Neuronal stem cell (in vitro differentiated cells): ENCODE results near the gene GPR141. TPM values are rescaled to one million over a fixed set of nuclear protein-coding genes. Genes with fewer than 3 reads are reported as not detected.

ENCODE experiments used
- DNase-seq: peaks from one replicate; pipeline ENCODE4 v3.0.0-alpha.2; 2013; ENCODE audit warnings: low spot score
- H2AFZ ChIP-seq: one replicate; pipeline ENCODE4 v1.6.1; 2013; ENCODE audit warnings: mild to moderate bottlenecking, low read length, inconsistent platforms
- H2AK5ac ChIP-seq: 2 replicates; pipeline ENCODE4 v1.6.1; 2013; ENCODE audit warnings: low read depth, mild to moderate bottlenecking, inconsistent platforms, low read length, moderate library complexity, mixed read lengths
- H2BK120ac ChIP-seq: 2 replicates; pipeline ENCODE4 v1.6.1; 2013; ENCODE audit warnings: low read depth, mild to moderate bottlenecking, inconsistent platforms, low read length, moderate library complexity, mixed read lengths
- H2BK12ac ChIP-seq: one replicate; pipeline ENCODE4 v1.6.1; 2013; ENCODE audit warnings: low read length, inconsistent platforms
- H2BK15ac ChIP-seq: 2 replicates; pipeline ENCODE4 v1.6.1; 2013; ENCODE audit warnings: mild to moderate bottlenecking, low read length, inconsistent platforms, mixed read lengths
- H2BK5ac ChIP-seq: one replicate; pipeline ENCODE4 v1.6.1; 2013; ENCODE audit warnings: inconsistent platforms, mild to moderate bottlenecking, low read length, moderate library complexity
- H3K14ac ChIP-seq: one replicate; pipeline ENCODE4 v1.6.1; 2013; ENCODE audit warnings: low read length, inconsistent platforms
- H3K18ac ChIP-seq: 2 replicates; pipeline ENCODE4 v1.6.1; 2013; ENCODE audit warnings: low read length, inconsistent platforms
- H3K23ac ChIP-seq: 2 replicates; pipeline ENCODE4 v1.6.1; 2013; ENCODE audit warnings: low read depth, mild to moderate bottlenecking, mixed read lengths, low read length, inconsistent platforms; ENCODE audit not compliant: poor library complexity
- H3K27ac ChIP-seq: replicated peaks from 3 replicates; pipeline ENCODE4 v1.5.1; 2013; ENCODE audit warnings: low read length, inconsistent platforms
- H3K27me3 ChIP-seq, 3 experiments: 2 replicates each; pipeline ENCODE4 v1.6.1; 2013; ENCODE audit warnings: low read length in 3 of 3, mild to moderate bottlenecking in 2 of 3, inconsistent platforms in 1 of 3, low read depth in 1 of 3, mixed read lengths in 1 of 3, moderate library complexity in 1 of 3; ENCODE audit not compliant: control insufficient read depth in 3 of 3, insufficient read depth in 3 of 3
- H3K36me3 ChIP-seq, 2 donors: replicated peaks in 1 of 2; 2 replicates each; pipeline ENCODE4 v1.6.1; 2013; ENCODE audit warnings: low read length in 2 of 2; ENCODE audit not compliant: control insufficient read depth in 2 of 2, insufficient read depth in 2 of 2
- H3K4ac ChIP-seq: 2 replicates; pipeline ENCODE4 v1.6.1; 2013; ENCODE audit warnings: inconsistent platforms, mild to moderate bottlenecking, low read length, moderate library complexity
- H3K4me1 ChIP-seq, 2 donors: 1 replicate in 1 of 2; 2 replicates in 1 of 2; pipeline ENCODE4 v1.6.1; 2013; ENCODE audit warnings: low read length in 2 of 2, low read depth in 1 of 2; ENCODE audit not compliant: control insufficient read depth in 2 of 2, insufficient read depth in 1 of 2
- H3K4me2 ChIP-seq: one replicate; pipeline ENCODE4 v1.6.1; 2013; ENCODE audit warnings: mild to moderate bottlenecking, low read length, inconsistent platforms; ENCODE audit not compliant: insufficient read depth, poor library complexity, severe bottlenecking
- H3K4me3 ChIP-seq, 2 donors: 2 replicates each; pipeline ENCODE4 v1.5.1; 2013; ENCODE audit warnings: low read length in 2 of 2, mild to moderate bottlenecking in 2 of 2, inconsistent platforms in 1 of 2, moderate library complexity in 1 of 2
- H3K79me1 ChIP-seq: one replicate; pipeline ENCODE4 v1.6.1; 2013; ENCODE audit warnings: low read depth, mild to moderate bottlenecking, inconsistent platforms, low read length, moderate library complexity
- H3K9ac ChIP-seq: one replicate; pipeline ENCODE4 v1.6.1; 2013; ENCODE audit warnings: mild to moderate bottlenecking, low read depth, low read length, inconsistent platforms; ENCODE audit not compliant: poor library complexity
- H3K9me3 ChIP-seq, 2 donors: replicated peaks in 1 of 2; 2 replicates each; pipeline versions ENCODE3 to v1.6.1; 2013; ENCODE audit warnings: low read length in 2 of 2, mild to moderate bottlenecking in 2 of 2, inconsistent platforms in 1 of 2, low read depth in 1 of 2, mixed read lengths in 1 of 2, moderate library complexity in 1 of 2; ENCODE audit not compliant: control insufficient read depth in 2 of 2, insufficient read depth in 1 of 2
- H4K8ac ChIP-seq: one replicate; pipeline ENCODE4 v1.6.1; 2013; ENCODE audit warnings: low read depth, mild to moderate bottlenecking, inconsistent platforms, low read length, moderate library complexity
- H4K91ac ChIP-seq: one replicate; pipeline ENCODE4 v1.6.1; 2013; ENCODE audit warnings: low read length, low read depth, mild to moderate bottlenecking, inconsistent platforms; ENCODE audit not compliant: poor library complexity
- WGBS, 2 donors: extraction: QIAGEN DNeasy Blood & Tissue Kit; methylation state at CpG; one replicate each; pipeline ENCODE4 v1.1.7; 2013; ENCODE audit warnings: missing lambda C conversion rate in 2 of 2, mixed read lengths in 1 of 2; ENCODE audit not compliant: insufficient read length in 2 of 2, insufficient replicate concordance in 1 of 2; ENCODE audit errors: extremely low coverage in 2 of 2; 5-methylcytosine and 5-hydroxymethylcytosine counted together
- polyA plus RNA-seq, 2 experiments: library from polyadenylated mRNA; stranded (reverse); fragments of 200-250 nt; gene quantifications; one replicate each; pipeline ENCODE4 v1.2.3, GENCODE V29; 2013

Gene GPR141, protein sequence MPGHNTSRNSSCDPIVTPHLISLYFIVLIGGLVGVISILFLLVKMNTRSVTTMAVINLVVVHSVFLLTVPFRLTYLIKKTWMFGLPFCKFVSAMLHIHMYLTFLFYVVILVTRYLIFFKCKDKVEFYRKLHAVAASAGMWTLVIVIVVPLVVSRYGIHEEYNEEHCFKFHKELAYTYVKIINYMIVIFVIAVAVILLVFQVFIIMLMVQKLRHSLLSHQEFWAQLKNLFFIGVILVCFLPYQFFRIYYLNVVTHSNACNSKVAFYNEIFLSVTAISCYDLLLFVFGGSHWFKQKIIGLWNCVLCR
- not detected for polyA plus RNA-seq (2013, experiment 1 of 2)
- polyA plus RNA-seq (2013, experiment 2 of 2), result not detected

DNA sequence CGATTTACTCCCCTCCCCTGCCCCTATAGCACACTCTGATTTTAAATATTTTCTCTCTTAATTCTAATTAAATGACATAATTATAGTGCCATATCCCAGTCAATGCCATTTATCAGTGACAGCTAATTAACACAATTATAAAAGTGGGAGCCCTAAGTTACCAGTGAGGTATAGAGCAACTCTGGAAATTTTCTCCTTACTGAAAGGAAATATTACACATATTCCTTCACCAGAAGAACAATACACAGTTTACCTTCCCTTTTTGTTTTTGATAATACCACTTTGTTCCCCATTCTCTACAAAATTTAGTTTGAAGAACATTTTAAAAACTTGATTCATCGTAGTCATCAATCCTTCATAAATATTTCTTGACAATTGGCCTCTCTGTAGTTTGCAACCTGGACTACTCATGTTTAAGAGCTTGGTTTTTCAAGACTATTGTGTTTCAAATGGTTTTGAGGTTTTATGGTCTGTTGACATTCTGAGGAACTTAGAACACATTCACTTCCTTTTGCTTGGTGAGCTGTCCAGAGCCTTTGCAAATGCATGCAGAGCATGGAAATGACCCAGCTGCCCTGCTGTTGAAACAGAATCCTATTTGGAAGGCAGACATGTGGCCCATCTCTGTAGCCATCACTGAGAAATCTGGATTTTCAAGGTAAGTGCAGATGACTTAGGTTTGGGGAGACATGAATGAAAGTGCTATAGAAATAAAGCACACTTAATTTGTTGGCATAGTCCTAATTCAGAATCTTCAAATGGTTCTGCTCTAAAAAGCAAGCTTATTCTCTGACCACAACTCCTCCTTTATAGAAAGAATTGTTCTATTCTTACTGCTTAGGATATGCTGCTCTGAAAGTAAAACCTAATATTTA is at the start of gene GPR141:
Gene GPR141, plus strand, starts transcription at position 521 of the 875 bp plus-strand sequence. CDS start 56,628 bp downstream, outside the sequence.
- Histone ChIP-seq H3K23ac (no peak within 1 kb of the TSS), H2BK12ac (no peak within 1 kb of the TSS)

DNA sequence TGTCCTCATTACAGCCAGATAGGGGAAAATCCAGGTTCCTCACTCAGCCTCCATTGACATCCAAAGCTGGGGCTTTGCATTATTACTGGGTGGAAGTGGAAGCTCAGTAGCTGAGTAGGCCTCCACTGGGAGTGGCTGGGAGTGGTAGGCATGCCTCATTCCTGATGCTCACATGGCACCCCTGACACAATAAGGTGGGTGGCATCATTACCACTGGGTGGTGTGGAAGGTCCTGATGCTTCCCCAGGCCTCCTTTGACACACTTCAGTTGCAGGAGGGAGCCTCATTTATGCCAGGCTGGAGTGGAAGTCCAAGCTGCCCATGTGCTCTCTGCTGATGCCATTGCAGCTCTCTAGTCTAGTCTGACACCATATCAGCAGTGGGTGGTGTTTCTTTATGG is 48.2 kb upstream of the GPR141 start:
- no peak overlapping the region for H3K27ac ChIP-seq
- H2BK120ac ChIP-seq, result no peak overlapping the region
- peaks cover 0 to 5% of the 10 kb centered on the region in 2 donors for H3K9me3 ChIP-seq
- no peaks in the 10 kb centered on the region for H3K27me3 ChIP-seq
- no peak overlapping the region for H2BK5ac ChIP-seq
- H2BK12ac ChIP-seq, result no peak overlapping the region
- no peak overlapping the region for H3K4ac ChIP-seq
- no peaks in the 10 kb centered on the region for H3K79me1 ChIP-seq
- H3K14ac ChIP-seq, result no peak overlapping the region
- no peak overlapping the region for H4K8ac ChIP-seq
- no peak overlapping the region for H3K4me2 ChIP-seq
- no peak overlapping the region for H2AK5ac ChIP-seq
- H3K9ac ChIP-seq, result no peak overlapping the region
- no peak overlapping the region for H2AFZ ChIP-seq
- H3K18ac ChIP-seq, result no peak overlapping the region
- no peaks in the 10 kb centered on the region for H3K4me1 ChIP-seq
- no peak overlapping the region for H3K23ac ChIP-seq
- DNase-seq, result no peak
- H3K4me3 ChIP-seq, result no peak overlapping the region
- H4K91ac ChIP-seq, result no peak overlapping the region
- no peak overlapping the region for H2BK15ac ChIP-seq
- no peaks in the 10 kb centered on the region for H3K36me3 ChIP-seq

More for the DNA sequence above, at the start of gene GPR141:
- Histone ChIP-seq H3K9me3 (no peaks in the 10 kb centered on the region), H3K9ac (no peak within 1 kb of the TSS), H3K18ac (no peak within 1 kb of the TSS), H3K79me1 (no peaks in the 10 kb centered on the region), H3K4me3 (no peak within 1 kb of the TSS), H3K4me2 (no peak within 1 kb of the TSS), H3K27ac (no peak within 1 kb of the TSS), H3K36me3 (no peaks in the 10 kb centered on the region), H3K4me1 (peaks cover 0 to 6% of the 10 kb centered on the region in 2 donors), H4K91ac (no peak within 1 kb of the TSS), H3K27me3 (no peaks in the 10 kb centered on the region), H2AK5ac (no peak within 1 kb of the TSS), H4K8ac (no peak within 1 kb of the TSS), H2BK5ac (no peak within 1 kb of the TSS), H2AFZ (peak within 1 kb of the TSS; percentile 11), H2BK15ac (no peak within 1 kb of the TSS), H3K4ac (no peak within 1 kb of the TSS), H3K14ac (no peak within 1 kb of the TSS), H2BK120ac (no peak within 1 kb of the TSS)
- no CpG with 5 or more reads among the region's 2 CpGs for WGBS, 2 donors
- no peak for DNase-seq

DNA sequence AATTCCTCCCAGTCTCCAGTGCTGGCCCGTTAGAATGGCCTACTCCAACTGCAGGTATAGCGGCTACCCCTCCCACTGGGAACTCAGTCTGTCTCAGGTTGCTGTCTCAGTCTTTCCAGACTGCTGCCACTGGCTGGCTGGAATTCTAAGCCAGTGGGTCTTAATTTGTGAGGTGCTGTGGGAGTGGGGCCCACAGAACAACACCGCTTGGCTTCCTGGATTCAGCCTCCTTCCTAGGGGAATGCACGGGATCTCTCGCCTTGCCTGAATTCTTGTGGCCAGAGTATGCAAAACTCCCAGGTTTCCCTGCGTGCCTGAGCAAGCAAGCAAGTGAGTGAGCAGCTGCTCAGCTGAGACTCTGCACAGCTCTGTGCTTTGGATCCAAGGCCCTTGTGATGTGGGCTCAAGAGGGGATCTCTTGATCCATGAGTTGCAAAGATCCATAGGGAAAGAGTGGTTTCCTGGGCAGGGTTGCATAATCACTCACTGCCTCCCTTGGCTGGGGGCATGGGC is 41.5 kb upstream of the GPR141 start:
- Histone ChIP-seq H3K23ac (peak overlapping the region; percentile 44), H3K27ac (no peak overlapping the region), H3K9me3 (no peaks in the 10 kb centered on the region), H4K8ac (no peak overlapping the region), H2BK120ac (no peak overlapping the region), H3K79me1 (no peaks in the 10 kb centered on the region), H3K4ac (no peak overlapping the region), H2BK15ac (no peak overlapping the region), H2AFZ (peak overlapping the region; percentile 62), H4K91ac (no peak overlapping the region), H2AK5ac (no peak overlapping the region), H2BK5ac (no peak overlapping the region), H3K4me2 (no peak overlapping the region), H3K36me3 (no peaks in the 10 kb centered on the region), H3K4me3 (no peak overlapping the region), H3K4me1 (peaks cover 5 to 6% of the 10 kb centered on the region in 2 donors), H3K27me3 (no peaks in the 10 kb centered on the region), H3K18ac (peak overlapping the region; percentile 33), H2BK12ac (no peak overlapping the region), H3K14ac (peak overlapping the region; percentile 63), H3K9ac (no peak overlapping the region)
- no CpG with 5 or more reads among the region's 6 CpGs for WGBS, 2 donors
- no peak for DNase-seq

DNA sequence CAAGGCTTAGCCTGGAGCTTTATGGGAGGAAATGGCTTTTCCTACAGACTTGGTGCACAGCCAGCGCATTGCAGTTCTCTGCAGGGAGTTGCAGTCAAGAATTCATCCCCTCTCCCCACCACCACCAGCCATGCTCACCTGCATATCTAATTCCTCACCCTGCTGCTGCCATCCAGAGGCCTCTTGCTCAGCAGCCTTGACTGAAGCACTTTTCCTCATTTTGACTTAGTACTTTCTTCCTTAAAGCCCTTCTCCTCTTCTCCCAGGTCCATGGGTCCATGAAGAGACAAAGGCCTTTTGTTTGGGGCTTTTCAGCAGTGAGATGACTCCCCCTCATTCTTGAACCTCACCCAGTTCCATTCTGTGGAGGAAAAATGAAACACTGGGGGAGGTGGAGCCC is 39.7 kb upstream of the GPR141 start:
- H3K4me2 ChIP-seq, result no peak overlapping the region
- H3K14ac ChIP-seq, result no peak overlapping the region
- peak overlapping the region; percentile 40 for H2AFZ ChIP-seq
- H2BK15ac ChIP-seq, result no peak overlapping the region
- no peak overlapping the region for H3K27ac ChIP-seq
- peaks cover 5 to 6% of the 10 kb centered on the region in 2 donors for H3K4me1 ChIP-seq
- H3K9me3 ChIP-seq, result no peaks in the 10 kb centered on the region
- no peak overlapping the region for H3K4me3 ChIP-seq
- H3K27me3 ChIP-seq, result no peaks in the 10 kb centered on the region
- H2AK5ac ChIP-seq, result no peak overlapping the region
- H2BK120ac ChIP-seq, result no peak overlapping the region
- H3K79me1 ChIP-seq, result no peaks in the 10 kb centered on the region
- H4K91ac ChIP-seq, result no peak overlapping the region
- WGBS, 2 donors, result no CpG with 5 or more reads among the region's 1 CpG
- peak; percentile 8 for DNase-seq
- H3K4ac ChIP-seq, result no peak overlapping the region
- no peak overlapping the region for H3K18ac ChIP-seq
- H3K36me3 ChIP-seq, result no peaks in the 10 kb centered on the region
- H2BK12ac ChIP-seq, result no peak overlapping the region
- no peak overlapping the region for H2BK5ac ChIP-seq
- H4K8ac ChIP-seq, result no peak overlapping the region
- H3K9ac ChIP-seq, result no peak overlapping the region
- H3K23ac ChIP-seq, result no peak overlapping the region
